ENCODE measurements around the gene TMEM185A.
"Not testable (repeated sequence)": the region's sequence is repeated elsewhere in the genome, so short reads cannot be mapped to it uniquely, and the experiment has no call there.

DNA sequence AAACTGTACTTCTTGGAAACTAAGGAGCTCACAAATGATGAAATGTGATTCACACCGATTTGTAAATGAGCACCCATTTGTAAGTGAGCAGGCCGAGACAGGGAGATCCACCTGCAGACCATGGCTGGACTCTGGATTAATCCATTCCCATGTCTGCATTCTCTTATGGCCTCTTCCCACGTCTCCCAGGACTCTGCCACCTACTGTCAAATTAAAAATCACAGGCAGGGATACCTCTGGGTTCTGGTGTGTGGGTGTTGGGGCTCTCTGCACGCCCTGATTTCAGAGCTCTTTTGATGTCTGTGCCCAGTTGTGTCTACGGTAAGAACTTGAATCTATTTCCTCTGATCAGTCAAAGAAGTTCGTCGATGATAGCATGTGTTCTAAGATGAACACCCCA is 40.6 kb downstream of the TMEM185A start:
- not testable (repeated sequence) for TF ChIP-seq TAF1 (conservative IDR thresholded peaks at IDR 0.05); RXRA (IDR thresholded peaks at IDR 0.05); JUND (IDR thresholded peaks at IDR 0.05); YY1 (IDR thresholded peaks at IDR 0.05)
- TF ChIP-seq, protein P1, sequence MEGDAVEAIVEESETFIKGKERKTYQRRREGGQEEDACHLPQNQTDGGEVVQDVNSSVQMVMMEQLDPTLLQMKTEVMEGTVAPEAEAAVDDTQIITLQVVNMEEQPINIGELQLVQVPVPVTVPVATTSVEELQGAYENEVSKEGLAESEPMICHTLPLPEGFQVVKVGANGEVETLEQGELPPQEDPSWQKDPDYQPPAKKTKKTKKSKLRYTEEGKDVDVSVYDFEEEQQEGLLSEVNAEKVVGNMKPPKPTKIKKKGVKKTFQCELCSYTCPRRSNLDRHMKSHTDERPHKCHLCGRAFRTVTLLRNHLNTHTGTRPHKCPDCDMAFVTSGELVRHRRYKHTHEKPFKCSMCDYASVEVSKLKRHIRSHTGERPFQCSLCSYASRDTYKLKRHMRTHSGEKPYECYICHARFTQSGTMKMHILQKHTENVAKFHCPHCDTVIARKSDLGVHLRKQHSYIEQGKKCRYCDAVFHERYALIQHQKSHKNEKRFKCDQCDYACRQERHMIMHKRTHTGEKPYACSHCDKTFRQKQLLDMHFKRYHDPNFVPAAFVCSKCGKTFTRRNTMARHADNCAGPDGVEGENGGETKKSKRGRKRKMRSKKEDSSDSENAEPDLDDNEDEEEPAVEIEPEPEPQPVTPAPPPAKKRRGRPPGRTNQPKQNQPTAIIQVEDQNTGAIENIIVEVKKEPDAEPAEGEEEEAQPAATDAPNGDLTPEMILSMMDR (IDR thresholded peaks at IDR 0.05; ENCODE audit: low read depth, low read length, missing input control) = not testable (repeated sequence)
- TF ChIP-seq, protein P2, sequence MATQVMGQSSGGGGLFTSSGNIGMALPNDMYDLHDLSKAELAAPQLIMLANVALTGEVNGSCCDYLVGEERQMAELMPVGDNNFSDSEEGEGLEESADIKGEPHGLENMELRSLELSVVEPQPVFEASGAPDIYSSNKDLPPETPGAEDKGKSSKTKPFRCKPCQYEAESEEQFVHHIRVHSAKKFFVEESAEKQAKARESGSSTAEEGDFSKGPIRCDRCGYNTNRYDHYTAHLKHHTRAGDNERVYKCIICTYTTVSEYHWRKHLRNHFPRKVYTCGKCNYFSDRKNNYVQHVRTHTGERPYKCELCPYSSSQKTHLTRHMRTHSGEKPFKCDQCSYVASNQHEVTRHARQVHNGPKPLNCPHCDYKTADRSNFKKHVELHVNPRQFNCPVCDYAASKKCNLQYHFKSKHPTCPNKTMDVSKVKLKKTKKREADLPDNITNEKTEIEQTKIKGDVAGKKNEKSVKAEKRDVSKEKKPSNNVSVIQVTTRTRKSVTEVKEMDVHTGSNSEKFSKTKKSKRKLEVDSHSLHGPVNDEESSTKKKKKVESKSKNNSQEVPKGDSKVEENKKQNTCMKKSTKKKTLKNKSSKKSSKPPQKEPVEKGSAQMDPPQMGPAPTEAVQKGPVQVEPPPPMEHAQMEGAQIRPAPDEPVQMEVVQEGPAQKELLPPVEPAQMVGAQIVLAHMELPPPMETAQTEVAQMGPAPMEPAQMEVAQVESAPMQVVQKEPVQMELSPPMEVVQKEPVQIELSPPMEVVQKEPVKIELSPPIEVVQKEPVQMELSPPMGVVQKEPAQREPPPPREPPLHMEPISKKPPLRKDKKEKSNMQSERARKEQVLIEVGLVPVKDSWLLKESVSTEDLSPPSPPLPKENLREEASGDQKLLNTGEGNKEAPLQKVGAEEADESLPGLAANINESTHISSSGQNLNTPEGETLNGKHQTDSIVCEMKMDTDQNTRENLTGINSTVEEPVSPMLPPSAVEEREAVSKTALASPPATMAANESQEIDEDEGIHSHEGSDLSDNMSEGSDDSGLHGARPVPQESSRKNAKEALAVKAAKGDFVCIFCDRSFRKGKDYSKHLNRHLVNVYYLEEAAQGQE (IDR thresholded peaks at IDR 0.05) = not testable (repeated sequence)
- TF ChIP-seq, protein P3, sequence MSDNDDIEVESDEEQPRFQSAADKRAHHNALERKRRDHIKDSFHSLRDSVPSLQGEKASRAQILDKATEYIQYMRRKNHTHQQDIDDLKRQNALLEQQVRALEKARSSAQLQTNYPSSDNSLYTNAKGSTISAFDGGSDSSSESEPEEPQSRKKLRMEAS (IDR thresholded peaks at IDR 0.05) = not testable (repeated sequence)

All from liver (tissue), 3 donors.